A549 (cell line): ENCODE results near the gene WDR43. TPM values are rescaled to one million over a fixed set of nuclear protein-coding genes. Genes with fewer than 3 reads are reported as not detected.

Experiments
- ATAC-seq, 2 experiments: fragments of 200-7000 bp in 1 of 2; fragments of >200 bp in 1 of 2; cut with Nextera tagmentation in 1 of 2; cut with Tn5 transposase in 1 of 2; 3 replicates each; pipeline versions ENCODE4 v1.8.0 to v1.9.1; 2018 to 2020; ENCODE audit warnings: mild to moderate bottlenecking in 1 of 2, moderate library complexity in 1 of 2
- CTCF ChIA-PET: fragments of 300-600 bp; sonication (Branson Sonifier 250); formaldehyde crosslinking; extraction: SDS; loops from one replicate; lab custom pipeline; 2021; ENCODE audit warnings: antibody characterized with exemption, inconsistent platforms; lab: Yijun Ruan, JAX
- POLR2A ChIA-PET: fragments of 350-600 bp; formaldehyde crosslinking; extraction: SDS; loops from one replicate; lab custom pipeline; 2021; ENCODE audit warnings: antibody characterized with exemption, inconsistent platforms; lab: Yijun Ruan, JAX
- DNase-seq, 2 experiments: peaks; one replicate each; pipeline versions ENCODE4 v3.0.0 to v3.0.0-alpha.2; 2011 to 2016; ENCODE audit warnings: low read depth in 1 of 2, low spot score in 1 of 2
- FAIRE-seq: peaks from 2 replicates; lab custom pipeline; 2011; peaks lifted over from hg19 to GRCh38; lab: Jason Lieb, UNC
- H3K27ac ChIP-seq, 2 experiments: fragments of >200 bp; sonication (Bioruptor Twin); formaldehyde crosslinking; 3 replicates each; pipeline ENCODE4 v1.5.1; 2016 to 2017
- H3K4me1 ChIP-seq: fragments of >200 bp; sonication (Bioruptor Twin); formaldehyde crosslinking; 3 replicates; pipeline ENCODE4 v1.6.1; 2016
- H3K4me2 ChIP-seq: fragments of >200 bp; sonication (Bioruptor Twin); formaldehyde crosslinking; 3 replicates; pipeline ENCODE4 v1.6.1; 2016
- H3K4me3 ChIP-seq: fragments of >200 bp; sonication (Bioruptor Twin); formaldehyde crosslinking; 3 replicates; pipeline ENCODE4 v1.5.1; 2016
- H3K9me3 ChIP-seq: fragments of >200 bp; sonication (Bioruptor Twin); formaldehyde crosslinking; 3 replicates; pipeline ENCODE4 v1.6.1; 2016
- ATOH8 ChIP-seq: fragments of 250-450 bp; sonication (Bioruptor Pico); IDR thresholded peaks from 2 replicates; pipeline ENCODE4 v1.5.0; 2020; ENCODE audit warnings: low read depth, mild to moderate bottlenecking, moderate library complexity
- BCL3 ChIP-seq: fragments of >200 bp; sonication (Bioruptor Twin); formaldehyde crosslinking; IDR thresholded peaks from 3 replicates; pipeline ENCODE4 v1.6.1; 2016
- CBX2 ChIP-seq: fragments of 200-600 bp; sonication (generic); IDR thresholded peaks from 2 replicates; pipeline ENCODE4 v1.6.1; 2016; ENCODE audit warnings: low read depth, mild to moderate bottlenecking, borderline replicate concordance
- EHMT2 ChIP-seq: fragments of 200-600 bp; sonication (generic); IDR thresholded peaks from 2 replicates; pipeline ENCODE4 v1.6.1; 2016; ENCODE audit warnings: antibody characterized with exemption, low read depth, mild to moderate bottlenecking, moderate library complexity
- FOSB ChIP-seq: fragments of 250-450 bp; sonication (Bioruptor Pico); IDR thresholded peaks from 2 replicates; pipeline ENCODE4 v1.5.0; 2020; ENCODE audit warnings: mild to moderate bottlenecking, moderate library complexity
- FOXS1 ChIP-seq: fragments of 250-450 bp; sonication (Bioruptor Pico); IDR thresholded peaks from 2 replicates; pipeline ENCODE4 v1.5.0; 2020; ENCODE audit warnings: mild to moderate bottlenecking, moderate library complexity
- GATA3 ChIP-seq: IDR thresholded peaks from 2 replicates; pipeline ENCODE4 v1.6.1; 2012; ENCODE audit warnings: borderline replicate concordance
- HDAC2 ChIP-seq: fragments of 200-600 bp; sonication (generic); IDR thresholded peaks from 2 replicates; pipeline ENCODE4 v1.6.1; 2016
- HMGXB4 ChIP-seq: fragments of 250-450 bp; sonication (Bioruptor Pico); IDR thresholded peaks from 2 replicates; pipeline ENCODE4 v1.5.0; 2021; ENCODE audit warnings: mild to moderate bottlenecking, moderate library complexity, borderline replicate concordance
- KDM5A ChIP-seq: fragments of 200-600 bp; sonication (generic); IDR thresholded peaks from 2 replicates; pipeline ENCODE4 v1.6.1; 2016; ENCODE audit warnings: antibody characterized with exemption, mild to moderate bottlenecking
- MAZ ChIP-seq: fragments of 150-350 bp; IDR thresholded peaks from 2 replicates; pipeline ENCODE4 v1.6.1; 2014; ENCODE audit warnings: antibody characterized with exemption, low read depth, low read length, borderline replicate concordance
- MYC ChIP-seq: IDR thresholded peaks from 2 replicates; pipeline ENCODE4 v1.6.1; 2012; ENCODE audit warnings: mild to moderate bottlenecking, inconsistent platforms, low read length, improper control_type of control experiment, borderline replicate concordance
- NPAS2 ChIP-seq: fragments of 250-450 bp; sonication (Bioruptor Pico); IDR thresholded peaks from 2 replicates; pipeline ENCODE4 v1.8.0; 2022; ENCODE audit warnings: mild to moderate bottlenecking, moderate library complexity, borderline replicate concordance
- PBX3 ChIP-seq: IDR thresholded peaks from 2 replicates; pipeline ENCODE4 v1.6.1; 2012
- POLR2AphosphoS2 ChIP-seq: conservative IDR thresholded peaks from 2 replicates; pipeline ENCODE4 v1.6.1; 2012; ENCODE audit warnings: low read length, improper control_type of control experiment, inconsistent platforms
- RAD21 ChIP-seq, 2 experiments: fragments of >200 bp in 1 of 2; sonication (Bioruptor Twin) in 1 of 2; formaldehyde crosslinking in 1 of 2; IDR thresholded peaks in 1 of 2; conservative IDR thresholded peaks in 1 of 2; 2 replicates in 1 of 2; 3 replicates in 1 of 2; pipeline ENCODE4 v1.6.1; 2012 to 2018; ENCODE audit warnings: inconsistent platforms in 1 of 2
- RCOR1 ChIP-seq: fragments of 150-350 bp; IDR thresholded peaks from 2 replicates; pipeline ENCODE4 v1.6.1; 2014; ENCODE audit warnings: antibody characterized with exemption, low read length, low read depth
- REST ChIP-seq: fragments of 200-600 bp; sonication (generic); IDR thresholded peaks from 2 replicates; pipeline ENCODE4 v1.6.1; 2016; ENCODE audit warnings: antibody characterized with exemption, mild to moderate bottlenecking, moderate library complexity
- SMC3 ChIP-seq: fragments of >200 bp; sonication (Bioruptor Twin); formaldehyde crosslinking; IDR thresholded peaks from 3 replicates; pipeline ENCODE4 v1.6.1; 2018; ENCODE audit warnings: inconsistent platforms
- SREBF2 ChIP-seq: fragments of 450-650 bp; IDR thresholded peaks from 2 replicates; pipeline ENCODE4 v1.6.1; 2014; ENCODE audit warnings: mild to moderate bottlenecking, moderate library complexity
- WGBS: methylation state at CpG from one replicate; pipeline ENCODE4 v1.1.6; 2017; ENCODE audit errors: missing lambda C conversion rate; 5-methylcytosine and 5-hydroxymethylcytosine counted together
- polyA plus RNA-seq, 4 experiments: library from polyadenylated mRNA; depleted of rRNA in 3 of 4; stranded (reverse); fragments of >200 nt; fragmentation: RNase III in 1 of 4; extraction: RNeasy Plus Mini Kit Qiagen cat#74134 plus additional on column Dnase treatment in 1 of 4; gene quantifications; 2 replicates in 3 of 4; 3 replicates in 1 of 4; pipeline ENCODE4 v1.2.3, GENCODE V29; 2011 to 2017

Gene WDR43
- polyA plus RNA-seq, 2 of the 4 experiments (the other 2 are of a cell fraction): 71.8 to 256 TPM

- TF ChIP-seq REST: peak; percentile 56; the same call in 1 of the 2 replicates
- TF ChIP-seq PBX3: no peak
- no peak for TF ChIP-seq HMGXB4
- peak; percentile 99 for TF ChIP-seq MYC
- no peak; a peak in 1 of 5 replicates for TF ChIP-seq RAD21 (conservative IDR thresholded peaks at IDR 0.05 in 1 of 2, IDR thresholded peaks at IDR 0.05 in 1 of 2)
- peak; percentile 72; the same call in 1 of the 2 replicates for TF ChIP-seq MAZ
- TF ChIP-seq KDM5A: peak; percentile 98
- TF ChIP-seq, all 56 proteins: peak for 14
Observed at GRCh38 chr2:28870146-28870891, 24.1 kb upstream of the WDR43 start, which contains the start of gene TRMT61B (continued).

GRCh38 chr2:28871620-28872019 lies 22.8 kb upstream of the WDR43 start:
- ChIA-PET POLR2A (no interaction called here), CTCF (interaction anchor here (1.7 to 2.6 kb wide), 2 partner anchors 11 to 305 kb away, joined by 6 to 7 read pairs; no protein-coding TSS in a partner anchor)
- Histone ChIP-seq H3K4me1 (peaks cover 19% of the 10 kb centered on the region), H3K9me3 (no peaks in the 10 kb centered on the region), H3K4me3 (no peak overlapping the region), H3K4me2 (no peak overlapping the region), H3K27ac (no peak overlapping the region)
- no peak for ATAC-seq
- TF ChIP-seq FOSB (CRISPR knock-in tag) (no peak), SMC3 (no peak), RCOR1 (no peak), MYC (no peak), CBX2 (no peak), HDAC2 (no peak), NPAS2 (CRISPR knock-in tag) (no peak), EHMT2 (no peak), POLR2AphosphoS2 (no peak), FOXS1 (CRISPR knock-in tag) (no peak), BCL3 (no peak), GATA3 (no peak), ATOH8 (CRISPR knock-in tag) (no peak), SREBF2 (no peak)
- 73% methylated on average over 3 of the region's 3 CpGs for WGBS
- DNase-seq: no peak
- FAIRE-seq: no peak
